AG04449 (cell line): ENCODE measurements around the gene IRF8.
"Not testable (repeated sequence)": the region's sequence is repeated elsewhere in the genome, so short reads cannot be mapped to it uniquely, and the experiment has no call there.

Experiments used
- CTCF ChIA-PET: fragments of 350-600 bp; formaldehyde crosslinking; extraction: SDS; loops from one replicate; lab custom pipeline; 2021; ENCODE audit warnings: antibody characterized with exemption; lab: Yijun Ruan, JAX
- POLR2A ChIA-PET: fragments of 400-600, 350-600 bp; formaldehyde crosslinking; extraction: SDS; loops from one replicate; lab custom pipeline; 2020; ENCODE audit warnings: antibody characterized with exemption, inconsistent platforms; lab: Yijun Ruan, JAX
- DNase-seq: peaks from one replicate; pipeline ENCODE4 v3.0.0-alpha.2; 2010; ENCODE audit warnings: low read depth, low spot score
- H3K4me3 ChIP-seq: 2 replicates; pipeline ENCODE4 v1.5.1; 2011; ENCODE audit warnings: low read depth, mild to moderate bottlenecking, control low read depth, low read length
- CTCF ChIP-seq: IDR thresholded peaks from one replicate; pipeline ENCODE4 v1.5.1; 2011; ENCODE audit warnings: mild to moderate bottlenecking, moderate library complexity, low read length, control low read depth, inconsistent platforms; ENCODE audit not compliant: insufficient read depth; ENCODE audit errors: missing control alignments

IRF8 gene

GRCh38 chr16:85934210-85934609, 35.2 kb downstream of the IRF8 start:
- CTCF ChIA-PET: no interaction called here
- no peak for TF ChIP-seq CTCF
- H3K4me3 ChIP-seq: no peak overlapping the region
- DNase-seq: no peak
- POLR2A ChIA-PET: no interaction called here

GRCh38 chr16:85935391-85935973, 36.5 kb downstream of the IRF8 start:
- CTCF ChIA-PET: no interaction called here
- H3K4me3 ChIP-seq: no peak overlapping the region
- POLR2A ChIA-PET: no interaction called here
- TF ChIP-seq CTCF: no peak
- no peak for DNase-seq

GRCh38 chr16:85935974-85936760, 37.2 kb downstream of the IRF8 start:
- H3K4me3 ChIP-seq: no peak overlapping the region
- no peak for TF ChIP-seq CTCF
- ChIA-PET CTCF (no interaction called here), POLR2A (no interaction called here)
- no peak for DNase-seq

GRCh38 chr16:85936816-85937215, 37.9 kb downstream of the IRF8 start:
- CTCF ChIA-PET: no interaction called here
- no peak overlapping the region for H3K4me3 ChIP-seq
- TF ChIP-seq CTCF: no peak
- POLR2A ChIA-PET: no interaction called here
- DNase-seq: no peak

GRCh38 chr16:85940214-85940613, 41.3 kb downstream of the IRF8 start:
- CTCF ChIA-PET: interaction anchor here (1.2 kb wide), 1 partner anchor 119 kb away, joined by 3 read pairs; no protein-coding TSS in a partner anchor
- TF ChIP-seq CTCF: no peak
- POLR2A ChIA-PET: no interaction called here
- no peak for DNase-seq
- no peak overlapping the region for H3K4me3 ChIP-seq

GRCh38 chr16:85941863-85942644, 43.1 kb downstream of the IRF8 start:
- no peak overlapping the region for H3K4me3 ChIP-seq
- no peak for TF ChIP-seq CTCF
- ChIA-PET CTCF (no interaction called here), POLR2A (no interaction called here)
- DNase-seq: no peak

- H3K4me3 ChIP-seq, DNase-seq, CTCF ChIA-PET, POLR2A ChIA-PET: not testable (repeated sequence)
These were observed 43.7 kb downstream of the IRF8 start for GRCh38 chr16:85942659-85943058.
